ENCODE data around the gene CIRBP. TPM values are rescaled to one million over a fixed set of nuclear protein-coding genes. Genes with fewer than 3 reads are reported as not detected.

CIRBP gene
- total and polyA plus RNA-seq, 2 of the 13 experiments (the other 11 are each of a cell fraction or from before 2014, with no cell fraction given) = 133 to 140 TPM

GRCh38 chr19:1275976-1276627 lies 7.0 kb downstream of the CIRBP start (continued):
- TF ChIP-seq ZBTB40 (IDR thresholded peaks at IDR 0.05) (no peak), ZBTB40 (CRISPR knock-in tag; IDR thresholded peaks at IDR 0.05) (0 out of 2 replicates have a peak, but pooled peaks have one; percentile 4), NKX3-1 (CRISPR knock-in tag; IDR thresholded peaks at IDR 0.05) (no peak), ZSCAN5A (CRISPR knock-in tag; IDR thresholded peaks at IDR 0.05; ENCODE audit: borderline replicate concordance) (0 out of 2 replicates have a peak, but pooled peaks have one; percentile 39), ZNF75D (CRISPR knock-in tag; IDR thresholded peaks at IDR 0.05; ENCODE audit: borderline replicate concordance) (no peak), HNRNPK (IDR thresholded peaks at IDR 0.05; ENCODE audit: low read depth, low read length, poor library complexity, severe bottlenecking) (peak; percentile 89), ZNF737 (CRISPR knock-in tag; IDR thresholded peaks at IDR 0.05; ENCODE audit: borderline replicate concordance) (no peak), HCFC1 (IDR thresholded peaks at IDR 0.05; ENCODE audit: low read depth, low read length) (peak; percentile 1; the same call in 1 of the 2 replicates), FOXP1 (IDR thresholded peaks at IDR 0.05) (no peak), FOXP1 (CRISPR knock-in tag; IDR thresholded peaks at IDR 0.05) (no peak), SNAPC4 (CRISPR knock-in tag; IDR thresholded peaks at IDR 0.05) (no peak)

Data from HepG2 (cell line).